Naive thymus-derived CD4-positive, alpha-beta T cell (primary cell): ENCODE measurements around the gene CDA. TPM values are rescaled to one million over a fixed set of nuclear protein-coding genes. Genes with fewer than 3 reads are reported as not detected.

Experiments
- ATAC-seq: fragments of 150-1000 bp; cut with Tn5 transposase; 2 replicates; pipeline ENCODE4 v1.10.0; 2021; ENCODE audit warnings: mild to moderate bottlenecking, moderate library complexity
- CTCF ChIA-PET: fragments of 350-600 bp; sonication (Branson Sonifier 250); formaldehyde crosslinking; loops from one replicate; lab custom pipeline; 2021; ENCODE audit warnings: antibody characterized with exemption; lab: Charles Lee
- POLR2A ChIA-PET: fragments of 350-600 bp; sonication (Branson Sonifier 250); formaldehyde crosslinking; loops from one replicate; lab custom pipeline; 2021; ENCODE audit warnings: antibody characterized with exemption, inconsistent platforms; lab: Charles Lee
- DNase-seq, 9 donors: peaks; one replicate each; pipeline versions ENCODE4 v3.0.0 to v3.0.0-alpha.2; 2020 to 2022; ENCODE audit warnings: mixed read lengths in 1 of 9
- H3K27ac ChIP-seq: one replicate; pipeline ENCODE4 v1.7.0; 2013; ENCODE audit warnings: mild to moderate bottlenecking, low read depth, low read length, moderate library complexity
- H3K27me3 ChIP-seq, 2 donors: one replicate each; pipeline ENCODE4 v1.7.0; 2013; ENCODE audit warnings: low read length in 2 of 2, mild to moderate bottlenecking in 2 of 2, moderate library complexity in 2 of 2; ENCODE audit not compliant: control insufficient read depth in 2 of 2, insufficient read depth in 2 of 2
- H3K36me3 ChIP-seq, 3 experiments: 1 replicate in 2 of 3; 2 replicates in 1 of 3; pipeline ENCODE4 v1.7.0; 2013; ENCODE audit warnings: low read length in 3 of 3, mild to moderate bottlenecking in 3 of 3, moderate library complexity in 1 of 3; ENCODE audit not compliant: insufficient read depth in 3 of 3, control insufficient read depth in 2 of 3
- H3K4me1 ChIP-seq, 2 donors: one replicate each; pipeline ENCODE4 v1.7.0; 2013; ENCODE audit warnings: low read length in 2 of 2, mild to moderate bottlenecking in 2 of 2, moderate library complexity in 1 of 2; ENCODE audit not compliant: control insufficient read depth in 2 of 2, insufficient read depth in 2 of 2
- H3K4me3 ChIP-seq: 2 replicates; pipeline ENCODE4 v1.7.0; 2013; ENCODE audit warnings: mild to moderate bottlenecking, low read length
- H3K9me3 ChIP-seq, 3 experiments: 1 replicate in 2 of 3; 2 replicates in 1 of 3; pipeline ENCODE4 v1.7.0; 2013; ENCODE audit warnings: low read length in 3 of 3; ENCODE audit not compliant: control insufficient read depth in 2 of 3
- H3K27ac Mint-ChIP-seq, 9 donors: one replicate each; pipeline ENCODE4 v1.8.0; 2020 to 2022; ENCODE audit warnings: mixed read lengths in 9 of 9, mild to moderate bottlenecking in 8 of 9, moderate library complexity in 5 of 9, inconsistent platforms in 2 of 9
- H3K27me3 Mint-ChIP-seq, 5 donors: one replicate each; pipeline ENCODE4 v1.8.0; 2021 to 2022; ENCODE audit warnings: mixed read lengths in 5 of 5, mild to moderate bottlenecking in 1 of 5
- H3K36me3 Mint-ChIP-seq, 5 donors: one replicate each; pipeline ENCODE4 v1.8.0; 2020 to 2022; ENCODE audit warnings: mixed read lengths in 5 of 5, mild to moderate bottlenecking in 3 of 5, inconsistent platforms in 1 of 5
- H3K4me1 Mint-ChIP-seq, 7 donors: one replicate each; pipeline ENCODE4 v1.8.0; 2020 to 2022; ENCODE audit warnings: mixed read lengths in 7 of 7, mild to moderate bottlenecking in 3 of 7, inconsistent platforms in 1 of 7
- H3K4me3 Mint-ChIP-seq, 10 donors: one replicate each; pipeline ENCODE4 v1.8.0; 2020 to 2022; ENCODE audit warnings: mild to moderate bottlenecking in 10 of 10, mixed read lengths in 10 of 10, moderate library complexity in 6 of 10, inconsistent platforms in 2 of 10
- H3K9me3 Mint-ChIP-seq, 11 donors: one replicate each; pipeline ENCODE4 v1.8.0; 2020 to 2022; ENCODE audit warnings: mixed read lengths in 11 of 11, mild to moderate bottlenecking in 4 of 11, inconsistent platforms in 1 of 11, moderate library complexity in 1 of 11
- intact Hi-C, 2 donors: fragments of 100-400 bp; cut with micrococcal nuclease; formaldehyde crosslinking; loops; one replicate each; pipeline ENCODE4 v1.15.1; 2023
- polyA plus RNA-seq, 2 donors: library from polyadenylated mRNA; unstranded; fragments of 300-500 nt; fragmentation: Illumina TruSeq; gene quantifications; one replicate each; pipeline ENCODE4 v1.2.3, GENCODE V29; 2021
- total RNA-seq, 6 experiments: library from RNA in 5 of 6; stranded (reverse) in 5 of 6; gene quantifications; 1 replicate in 5 of 6; 2 replicates in 1 of 6; pipeline ENCODE4 v1.2.3 and lab custom pipeline; 2021 to 2026

CDA gene
- total and polyA plus RNA-seq, 7 experiments from 2014 or later, result 2.4 to 13.6 TPM; not detected in 5

DNA sequence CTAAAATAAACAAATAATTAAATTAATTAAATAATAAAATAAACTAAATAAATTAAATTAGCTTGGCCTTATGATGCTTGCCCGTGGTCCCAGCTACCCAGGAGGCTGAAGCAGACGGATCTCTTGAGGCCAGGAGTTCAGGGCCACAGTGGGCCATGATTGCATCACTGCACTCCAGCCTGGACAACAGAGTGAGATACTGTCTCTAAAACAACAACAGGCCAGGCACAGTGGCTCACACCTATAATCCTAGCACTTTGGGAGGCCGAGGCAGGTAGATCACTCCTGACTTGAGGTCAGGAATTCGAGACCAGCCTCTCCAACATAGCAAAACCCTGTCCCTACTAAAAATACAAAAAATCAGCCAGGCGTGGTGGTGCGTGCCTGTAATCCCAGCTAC is 32.1 kb downstream of the CDA start:
- CTCF ChIA-PET, result interaction anchor here (1.6 kb wide), 1 partner anchor 13 kb away, joined by 3 read pairs; no protein-coding TSS in a partner anchor
- H3K9me3 Mint-ChIP-seq, result peaks cover 0 to 1% (median 0%) of the 10 kb centered on the region in 11 donors
- H3K27ac Mint-ChIP-seq, result no peak overlapping the region
- POLR2A ChIA-PET, result no interaction called here
- H3K4me3 ChIP-seq, result no peak overlapping the region
- peaks cover 0 to 3% (median 0%) of the 10 kb centered on the region in 5 donors for H3K36me3 Mint-ChIP-seq
- H3K9me3 ChIP-seq, result no peaks in the 10 kb centered on the region
- DNase-seq, result no peak
- no peak overlapping the region for H3K4me3 Mint-ChIP-seq
- no peaks in the 10 kb centered on the region for H3K36me3 ChIP-seq
- peaks cover 0 to 18% (median 6%) of the 10 kb centered on the region in 5 donors for H3K27me3 Mint-ChIP-seq
- H3K27ac ChIP-seq, result no peak overlapping the region
- peaks cover 0 to 8% (median 0%) of the 10 kb centered on the region in 7 donors for H3K4me1 Mint-ChIP-seq
- ATAC-seq, result no peak
- no peaks in the 10 kb centered on the region for H3K4me1 ChIP-seq
- intact Hi-C loops, result no loop called here
- no peaks in the 10 kb centered on the region for H3K27me3 ChIP-seq

DNA sequence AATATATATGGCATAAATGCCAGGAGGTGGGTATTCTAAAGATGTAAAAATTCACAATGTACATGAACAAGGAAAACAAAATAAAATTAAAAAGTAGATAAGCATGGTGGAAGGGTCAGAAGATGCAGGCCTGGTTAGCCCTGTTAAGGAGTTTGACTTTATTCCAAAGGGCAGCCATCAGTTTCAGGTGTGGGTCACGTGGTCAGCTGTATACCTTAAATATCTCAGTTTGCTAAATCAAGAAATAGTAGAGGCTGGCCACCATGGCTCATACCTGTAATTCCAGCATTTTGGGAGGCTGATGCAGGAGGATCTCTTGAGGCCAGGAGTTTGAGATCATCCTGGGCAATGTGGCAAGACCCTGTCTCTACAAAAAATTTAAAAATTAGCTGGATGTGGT is 35.8 kb downstream of the CDA start:
- H3K36me3 Mint-ChIP-seq, result peaks cover 0 to 4% (median 0%) of the 10 kb centered on the region in 5 donors
- ATAC-seq, result no peak
- DNase-seq, result no peak
- peaks cover 0 to 5% (median 0%) of the 10 kb centered on the region in 7 donors for H3K4me1 Mint-ChIP-seq
- Histone ChIP-seq H3K27me3 (no peaks in the 10 kb centered on the region), H3K4me3 (no peak overlapping the region), H3K4me1 (no peaks in the 10 kb centered on the region), H3K27ac (no peak overlapping the region), H3K36me3 (no peaks in the 10 kb centered on the region), H3K9me3 (no peaks in the 10 kb centered on the region)
- ChIA-PET CTCF (no interaction called here), POLR2A (no interaction called here)
- no peak overlapping the region for H3K27ac Mint-ChIP-seq
- intact Hi-C loops, result no loop called here
- H3K9me3 Mint-ChIP-seq, result peaks cover 0 to 22% (median 5%) of the 10 kb centered on the region in 11 donors
- no peak overlapping the region for H3K4me3 Mint-ChIP-seq
- peaks cover 0 to 23% (median 10%) of the 10 kb centered on the region in 5 donors for H3K27me3 Mint-ChIP-seq

DNA sequence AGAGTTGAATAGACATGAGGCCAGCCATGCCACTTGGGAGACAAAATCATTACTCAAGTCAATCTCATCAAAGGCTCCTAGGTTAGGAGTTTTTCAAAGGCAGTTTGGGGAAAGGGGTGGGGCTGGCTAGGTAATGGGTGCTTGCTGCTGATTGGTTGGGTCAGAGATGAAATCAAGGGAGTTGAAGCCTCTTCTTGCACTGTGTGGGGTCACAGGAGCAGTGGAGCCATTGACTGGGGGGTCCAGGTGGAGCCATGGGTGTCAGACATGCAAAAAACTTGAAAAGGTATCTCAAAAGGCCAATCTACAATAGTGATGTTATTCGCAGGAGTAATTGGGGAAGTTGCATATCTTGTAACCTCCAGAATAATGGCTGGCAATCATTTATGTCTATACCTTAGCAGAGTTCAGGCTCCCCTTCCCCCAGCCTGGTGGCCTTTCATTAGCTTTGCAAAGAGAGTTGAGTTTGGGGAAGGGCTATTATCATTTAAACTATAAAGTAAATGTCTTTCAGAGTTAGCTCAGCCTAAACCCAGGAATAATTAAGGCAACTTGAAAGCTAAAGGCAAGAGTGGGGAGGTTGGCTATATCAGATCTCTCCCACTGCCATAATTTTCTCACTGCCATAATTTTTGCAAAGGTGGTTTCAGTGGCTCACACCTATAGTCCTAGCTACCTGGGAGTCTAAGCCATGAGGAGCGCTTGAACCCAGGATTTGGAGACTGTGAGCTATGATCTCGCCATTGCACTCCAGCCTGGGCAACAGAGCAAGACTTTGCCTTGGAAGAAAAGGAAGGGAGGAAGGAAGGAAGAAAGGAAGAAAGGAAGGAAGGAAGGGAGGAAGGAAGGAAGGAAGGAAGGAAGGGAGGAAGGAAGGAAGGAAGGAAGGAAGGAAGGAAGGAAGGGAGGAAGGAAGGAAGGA is 36.5 kb downstream of the CDA start:
- H3K36me3 Mint-ChIP-seq, result peaks cover 0 to 4% (median 0%) of the 10 kb centered on the region in 5 donors
- H3K27ac ChIP-seq, result no peak overlapping the region
- no peak overlapping the region for H3K4me3 Mint-ChIP-seq
- peaks cover 0 to 22% (median 5%) of the 10 kb centered on the region in 11 donors for H3K9me3 Mint-ChIP-seq
- H3K27me3 Mint-ChIP-seq, result peaks cover 0 to 26% (median 5%) of the 10 kb centered on the region in 5 donors
- H3K4me1 ChIP-seq, result no peaks in the 10 kb centered on the region
- ChIA-PET CTCF (interaction anchor here (0.7 to 1.0 kb wide), 3 partner anchors 12 to 105 kb away, joined by 3 to 4 read pairs (median 3); no protein-coding TSS in a partner anchor), POLR2A (no interaction called here)
- DNase-seq, result no peak
- H3K4me1 Mint-ChIP-seq, result peaks cover 0 to 5% (median 0%) of the 10 kb centered on the region in 7 donors
- ATAC-seq, result no peak
- H3K36me3 ChIP-seq, result no peaks in the 10 kb centered on the region
- H3K27me3 ChIP-seq, result no peaks in the 10 kb centered on the region
- intact Hi-C loops, result no loop called here
- no peak overlapping the region for H3K4me3 ChIP-seq
- H3K27ac Mint-ChIP-seq, result peak overlapping the region in 1 of 9 donors; percentile 54
- H3K9me3 ChIP-seq, result no peaks in the 10 kb centered on the region

- POLR2A ChIA-PET, result no interaction called here
- CTCF ChIA-PET, result interaction anchor here (0.9 to 1.0 kb wide), 2 partner anchors 11 to 13 kb away, joined by 3 read pairs; no protein-coding TSS in a partner anchor
- H3K36me3 Mint-ChIP-seq, result peaks cover 0 to 4% (median 0%) of the 10 kb centered on the region in 5 donors
Observed at GRCh38 chr1:20626098-20626427, 37.2 kb downstream of the CDA start.

DNA sequence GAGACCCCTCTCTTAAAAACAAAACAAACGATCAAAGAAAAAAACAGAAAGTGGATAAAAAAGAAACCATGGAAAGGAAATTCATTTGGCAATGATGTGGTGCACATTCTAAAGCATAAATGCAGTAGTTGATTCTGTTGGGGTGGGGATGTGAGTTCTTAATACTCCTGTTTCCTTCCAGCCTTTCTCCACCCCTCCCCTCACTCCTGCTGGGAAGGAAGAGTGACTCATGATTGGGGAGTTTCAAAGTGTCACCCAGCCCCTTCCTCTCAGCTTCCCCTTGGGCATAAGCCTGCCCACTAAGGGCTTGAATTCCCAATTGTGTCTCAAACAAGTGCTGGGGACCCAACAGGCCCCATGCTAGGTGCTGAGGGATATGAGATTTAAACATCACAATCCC is 37.6 kb downstream of the CDA start:
- POLR2A ChIA-PET, result no interaction called here
- H3K9me3 Mint-ChIP-seq, result peaks cover 0 to 22% (median 5%) of the 10 kb centered on the region in 11 donors

More at GRCh38 chr1:20626098-20626427, 37.2 kb downstream of the CDA start:
- Histone ChIP-seq H3K27me3 (no peaks in the 10 kb centered on the region), H3K4me1 (no peaks in the 10 kb centered on the region), H3K27ac (no peak overlapping the region), H3K9me3 (no peaks in the 10 kb centered on the region), H3K4me3 (no peak overlapping the region), H3K36me3 (no peaks in the 10 kb centered on the region)
- intact Hi-C loops, result no loop called here
- H3K9me3 Mint-ChIP-seq, result peaks cover 0 to 22% (median 5%) of the 10 kb centered on the region in 11 donors
- peaks cover 0 to 29% (median 5%) of the 10 kb centered on the region in 5 donors for H3K27me3 Mint-ChIP-seq
- ATAC-seq, result no peak
- H3K4me1 Mint-ChIP-seq, result peaks cover 0 to 5% (median 0%) of the 10 kb centered on the region in 7 donors
- no peak for DNase-seq
- H3K4me3 Mint-ChIP-seq, result no peak overlapping the region
- no peak overlapping the region for H3K27ac Mint-ChIP-seq

GRCh38 chr1:20630729-20631128 is 41.8 kb downstream of the CDA start:
- intact Hi-C loops, result loop anchor here (5.0 to 10.0 kb wide), 4 partner anchors 102 to 807 kb away; partner anchors contain the start of genes MUL1 (in 1 of the 2), OTUD3 (in 1 of the 2) and SH2D5 (in 1 of the 2)
- POLR2A ChIA-PET, result interaction anchor here (0.7 kb wide), 1 partner anchor 123 kb away, joined by 3 read pairs; no protein-coding TSS in a partner anchor
- H3K27me3 ChIP-seq, result no peaks in the 10 kb centered on the region

More for the DNA sequence above, 37.6 kb downstream of the CDA start:
- CTCF ChIA-PET, result interaction anchor here (0.9 kb wide), 1 partner anchor 11 kb away, joined by 3 read pairs; no protein-coding TSS in a partner anchor
- peaks cover 0 to 4% (median 0%) of the 10 kb centered on the region in 5 donors for H3K36me3 Mint-ChIP-seq
- DNase-seq, result no peak
- intact Hi-C loops, result no loop called here
- Histone ChIP-seq H3K4me1 (no peaks in the 10 kb centered on the region), H3K36me3 (no peaks in the 10 kb centered on the region), H3K27me3 (no peaks in the 10 kb centered on the region), H3K4me3 (no peak overlapping the region), H3K27ac (no peak overlapping the region), H3K9me3 (no peaks in the 10 kb centered on the region)
- H3K27me3 Mint-ChIP-seq, result peaks cover 0 to 30% (median 5%) of the 10 kb centered on the region in 5 donors
- no peak overlapping the region for H3K4me3 Mint-ChIP-seq
- ATAC-seq, result no peak
- H3K4me1 Mint-ChIP-seq, result peaks cover 0 to 5% (median 0%) of the 10 kb centered on the region in 7 donors
- H3K27ac Mint-ChIP-seq, result no peak overlapping the region

More at GRCh38 chr1:20630729-20631128, 41.8 kb downstream of the CDA start:
- H3K4me1 ChIP-seq, result peaks cover 8 to 9% of the 10 kb centered on the region in 2 donors
- DNase-seq (no peak), ATAC-seq (no peak)
- Mint-ChIP-seq H3K36me3 (peaks cover 0 to 4% (median 0%) of the 10 kb centered on the region in 5 donors), H3K27me3 (peaks cover 0 to 31% (median 5%) of the 10 kb centered on the region in 5 donors), H3K9me3 (peaks cover 0 to 22% (median 5%) of the 10 kb centered on the region in 11 donors), H3K4me1 (peaks cover 0 to 13% (median 7%) of the 10 kb centered on the region in 7 donors), H3K27ac (no peak overlapping the region), H3K4me3 (no peak overlapping the region)
- no peaks in the 10 kb centered on the region for H3K9me3 ChIP-seq
- H3K27ac ChIP-seq, result no peak overlapping the region
- H3K36me3 ChIP-seq, result peaks cover 0 to 3% (median 0%) of the 10 kb centered on the region in 3 experiments
- H3K4me3 ChIP-seq, result no peak overlapping the region
- CTCF ChIA-PET, result no interaction called here
